ENCODE data around the gene UBA7. TPM values are rescaled to one million over a fixed set of nuclear protein-coding genes. Genes with fewer than 3 reads are reported as not detected.

UBA7 gene
- total RNA-seq, 1 experiment from 2014 or later: 12.5 TPM

DNA sequence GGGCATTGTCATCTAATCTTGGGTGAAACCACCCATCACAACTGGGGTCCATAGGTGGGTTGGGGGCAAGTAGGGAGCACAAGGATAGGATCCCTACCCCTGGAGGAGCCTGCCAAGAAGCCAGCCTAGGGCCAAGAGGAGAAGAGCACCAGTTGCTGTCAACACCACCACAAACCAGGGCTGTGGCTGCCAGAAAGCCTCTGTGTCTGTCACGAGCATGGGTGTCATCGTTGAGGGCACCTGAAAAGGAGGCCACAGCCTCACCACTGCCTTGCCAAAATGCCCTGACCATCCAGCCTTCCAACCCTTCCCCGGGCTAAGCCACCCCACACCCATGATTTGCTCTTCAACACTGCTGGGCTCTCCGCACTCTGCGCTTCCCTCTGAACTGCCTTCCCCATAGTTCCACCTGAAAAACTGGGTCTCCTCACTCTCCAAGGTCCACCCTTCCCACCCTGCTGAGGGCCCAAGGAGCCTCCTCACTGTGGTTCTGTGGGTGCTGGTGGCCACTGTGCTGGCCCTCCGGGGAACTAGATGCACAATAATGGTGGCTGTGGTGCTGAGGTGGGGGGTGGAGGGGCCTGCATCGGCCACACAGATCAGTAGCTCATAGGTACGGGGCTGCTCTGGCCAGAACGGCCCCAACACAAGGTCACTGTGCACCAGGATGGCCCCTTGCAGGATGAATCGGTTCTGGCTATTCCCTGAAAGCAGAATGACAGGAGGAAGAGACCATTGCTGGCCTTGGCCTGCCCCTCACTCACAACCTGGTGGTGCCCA lies 21.2 kb downstream of the UBA7 start:
- no peak for ATAC-seq
- ChIA-PET CTCF (no interaction called here), POLR2A (no interaction called here)
- no peaks in the 10 kb centered on the region for H3K9me3 ChIP-seq (ENCODE audit: control insufficient read depth, insufficient read depth, low read depth, low read length)
- H3K27ac ChIP-seq (ENCODE audit: low read length): no peak overlapping the region
- no peaks in the 10 kb centered on the region for H3K27me3 ChIP-seq (ENCODE audit: control insufficient read depth, insufficient read depth, low read length)
- TF ChIP-seq TCF7L2 (IDR thresholded peaks at IDR 0.05; ENCODE audit: low read depth, low read length) (no peak), SIN3A (IDR thresholded peaks at IDR 0.05; ENCODE audit: borderline replicate concordance, insufficient read depth, low read depth, low read length) (no peak), POLR2AphosphoS5 (IDR thresholded peaks at IDR 0.05; ENCODE audit: low read depth, low read length) (no peak)
- TF ChIP-seq, protein P1, sequence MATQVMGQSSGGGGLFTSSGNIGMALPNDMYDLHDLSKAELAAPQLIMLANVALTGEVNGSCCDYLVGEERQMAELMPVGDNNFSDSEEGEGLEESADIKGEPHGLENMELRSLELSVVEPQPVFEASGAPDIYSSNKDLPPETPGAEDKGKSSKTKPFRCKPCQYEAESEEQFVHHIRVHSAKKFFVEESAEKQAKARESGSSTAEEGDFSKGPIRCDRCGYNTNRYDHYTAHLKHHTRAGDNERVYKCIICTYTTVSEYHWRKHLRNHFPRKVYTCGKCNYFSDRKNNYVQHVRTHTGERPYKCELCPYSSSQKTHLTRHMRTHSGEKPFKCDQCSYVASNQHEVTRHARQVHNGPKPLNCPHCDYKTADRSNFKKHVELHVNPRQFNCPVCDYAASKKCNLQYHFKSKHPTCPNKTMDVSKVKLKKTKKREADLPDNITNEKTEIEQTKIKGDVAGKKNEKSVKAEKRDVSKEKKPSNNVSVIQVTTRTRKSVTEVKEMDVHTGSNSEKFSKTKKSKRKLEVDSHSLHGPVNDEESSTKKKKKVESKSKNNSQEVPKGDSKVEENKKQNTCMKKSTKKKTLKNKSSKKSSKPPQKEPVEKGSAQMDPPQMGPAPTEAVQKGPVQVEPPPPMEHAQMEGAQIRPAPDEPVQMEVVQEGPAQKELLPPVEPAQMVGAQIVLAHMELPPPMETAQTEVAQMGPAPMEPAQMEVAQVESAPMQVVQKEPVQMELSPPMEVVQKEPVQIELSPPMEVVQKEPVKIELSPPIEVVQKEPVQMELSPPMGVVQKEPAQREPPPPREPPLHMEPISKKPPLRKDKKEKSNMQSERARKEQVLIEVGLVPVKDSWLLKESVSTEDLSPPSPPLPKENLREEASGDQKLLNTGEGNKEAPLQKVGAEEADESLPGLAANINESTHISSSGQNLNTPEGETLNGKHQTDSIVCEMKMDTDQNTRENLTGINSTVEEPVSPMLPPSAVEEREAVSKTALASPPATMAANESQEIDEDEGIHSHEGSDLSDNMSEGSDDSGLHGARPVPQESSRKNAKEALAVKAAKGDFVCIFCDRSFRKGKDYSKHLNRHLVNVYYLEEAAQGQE (IDR thresholded peaks at IDR 0.05; ENCODE audit: insufficient read depth in 1 of 2, low read depth in 2 of 2, low read length in 1 of 2): no peak
- TF ChIP-seq, protein P2, sequence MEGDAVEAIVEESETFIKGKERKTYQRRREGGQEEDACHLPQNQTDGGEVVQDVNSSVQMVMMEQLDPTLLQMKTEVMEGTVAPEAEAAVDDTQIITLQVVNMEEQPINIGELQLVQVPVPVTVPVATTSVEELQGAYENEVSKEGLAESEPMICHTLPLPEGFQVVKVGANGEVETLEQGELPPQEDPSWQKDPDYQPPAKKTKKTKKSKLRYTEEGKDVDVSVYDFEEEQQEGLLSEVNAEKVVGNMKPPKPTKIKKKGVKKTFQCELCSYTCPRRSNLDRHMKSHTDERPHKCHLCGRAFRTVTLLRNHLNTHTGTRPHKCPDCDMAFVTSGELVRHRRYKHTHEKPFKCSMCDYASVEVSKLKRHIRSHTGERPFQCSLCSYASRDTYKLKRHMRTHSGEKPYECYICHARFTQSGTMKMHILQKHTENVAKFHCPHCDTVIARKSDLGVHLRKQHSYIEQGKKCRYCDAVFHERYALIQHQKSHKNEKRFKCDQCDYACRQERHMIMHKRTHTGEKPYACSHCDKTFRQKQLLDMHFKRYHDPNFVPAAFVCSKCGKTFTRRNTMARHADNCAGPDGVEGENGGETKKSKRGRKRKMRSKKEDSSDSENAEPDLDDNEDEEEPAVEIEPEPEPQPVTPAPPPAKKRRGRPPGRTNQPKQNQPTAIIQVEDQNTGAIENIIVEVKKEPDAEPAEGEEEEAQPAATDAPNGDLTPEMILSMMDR (IDR thresholded peaks at IDR 0.05): no peak
- BruUV-seq (replicated peaks): no TSS peak
- no peaks in the 10 kb centered on the region for H3K4me1 ChIP-seq (ENCODE audit: control insufficient read depth, insufficient read depth, low read length)
- H3K4me3 ChIP-seq (ENCODE audit: low read depth in 2 of 2, low read length in 2 of 2): no peak overlapping the region
- DNase-seq (ENCODE audit: low read depth, low spot score): no peak
- no peaks in the 10 kb centered on the region for H3K36me3 ChIP-seq (ENCODE audit: control insufficient read depth, insufficient read depth, low read length)
- intact Hi-C loops (cut with micrococcal nuclease; ENCODE audit: unreplicated experiment): no loop called here
- in situ Hi-C loops (cut with HindIII; ENCODE audit: low pct_unique_long_range_greater_than_20kb, low sequenced_read_pairs): no loop called here

DNA sequence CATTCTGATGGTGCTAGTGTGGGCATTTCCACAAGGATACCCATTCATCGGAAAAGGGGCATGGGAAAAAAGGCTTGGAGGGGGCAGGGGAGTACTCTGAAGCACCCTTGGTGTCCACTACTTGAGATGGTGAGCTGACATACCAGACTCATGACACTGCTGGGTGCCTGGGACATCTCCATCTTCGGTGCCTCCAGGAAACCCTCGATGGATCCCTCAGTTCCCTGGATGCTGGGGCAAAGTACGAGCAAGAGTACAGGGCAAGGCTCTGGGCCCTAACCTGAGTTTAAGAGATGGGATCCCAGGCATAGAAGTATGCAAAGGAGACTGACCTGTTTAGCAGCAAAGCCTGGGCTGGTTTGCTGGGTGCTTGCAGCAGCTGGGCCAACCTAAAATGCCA lies 22.2 kb downstream of the UBA7 start:
- ATAC-seq: no peak
- H3K4me1 ChIP-seq (ENCODE audit: control insufficient read depth, insufficient read depth, low read length): peaks cover 4% of the 10 kb centered on the region
- no TSS peak for BruUV-seq (replicated peaks)

More for the DNA sequence above, 22.2 kb downstream of the UBA7 start:
- Histone ChIP-seq H3K27me3 (ENCODE audit: control insufficient read depth, insufficient read depth, low read length) (no peaks in the 10 kb centered on the region), H3K4me3 (ENCODE audit: low read depth in 2 of 2, low read length in 2 of 2) (no peak overlapping the region), H3K9me3 (ENCODE audit: control insufficient read depth, insufficient read depth, low read depth, low read length) (no peaks in the 10 kb centered on the region), H3K36me3 (ENCODE audit: control insufficient read depth, insufficient read depth, low read length) (no peaks in the 10 kb centered on the region), H3K27ac (ENCODE audit: low read length) (no peak overlapping the region)
- TF ChIP-seq SIN3A (IDR thresholded peaks at IDR 0.05; ENCODE audit: borderline replicate concordance, insufficient read depth, low read depth, low read length) (no peak), TCF7L2 (IDR thresholded peaks at IDR 0.05; ENCODE audit: low read depth, low read length) (no peak)
- intact Hi-C loops (cut with micrococcal nuclease; ENCODE audit: unreplicated experiment): no loop called here
- CTCF ChIA-PET: no interaction called here
- POLR2A ChIA-PET: no interaction called here
- DNase-seq (ENCODE audit: low read depth, low spot score): no peak
- in situ Hi-C loops (cut with HindIII; ENCODE audit: low pct_unique_long_range_greater_than_20kb, low sequenced_read_pairs): no loop called here

Measured in Panc1 (cell line).